Measurements from ENCODE around the gene PVRIG.

PVRIG gene

DNA sequence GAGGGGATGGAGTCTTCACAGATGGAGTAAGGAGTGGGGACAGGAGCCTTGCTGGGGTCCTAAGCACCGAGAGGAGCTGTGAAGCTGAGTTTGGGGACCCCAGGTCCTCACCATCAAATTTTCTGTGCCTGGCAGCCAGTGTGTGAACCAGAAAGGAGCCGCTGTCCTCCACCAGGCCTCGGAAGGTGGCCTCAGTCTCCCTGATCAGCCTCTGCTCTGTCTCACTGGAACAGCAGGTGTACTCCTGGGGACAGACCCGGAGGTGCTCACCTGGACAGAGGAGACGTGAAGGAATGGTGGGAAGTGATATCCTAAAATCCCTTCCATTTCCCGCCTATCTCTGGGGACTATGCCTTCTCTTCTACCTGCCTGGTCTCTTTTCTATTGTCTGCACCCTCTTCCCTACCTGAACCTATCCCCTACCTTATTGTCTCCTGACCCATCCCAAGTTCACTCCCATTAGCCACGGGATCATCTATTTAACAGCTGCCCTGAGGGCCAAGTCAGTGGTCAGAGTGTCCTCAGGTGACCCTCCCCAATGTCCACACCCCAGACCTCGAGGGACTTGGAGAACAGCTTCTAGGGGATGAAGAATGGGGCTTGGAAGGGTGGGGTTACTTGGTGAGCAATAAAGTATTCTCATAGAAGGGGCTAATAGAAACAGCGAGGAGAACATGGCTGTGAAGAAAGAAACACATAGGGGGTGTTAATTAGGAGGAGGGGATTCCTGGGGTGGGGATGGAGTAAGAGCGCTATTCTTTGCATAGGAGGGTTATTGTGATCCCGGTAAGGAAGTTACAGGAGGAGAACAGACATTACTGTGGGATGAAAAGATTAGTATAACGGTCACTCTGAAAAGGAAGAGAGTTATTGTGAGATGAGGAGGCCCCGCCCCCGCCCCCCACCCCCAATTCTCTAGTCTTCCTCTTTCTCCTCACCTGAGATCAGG is 43.4 kb upstream of the PVRIG start:
- TF ChIP-seq, protein P1, sequence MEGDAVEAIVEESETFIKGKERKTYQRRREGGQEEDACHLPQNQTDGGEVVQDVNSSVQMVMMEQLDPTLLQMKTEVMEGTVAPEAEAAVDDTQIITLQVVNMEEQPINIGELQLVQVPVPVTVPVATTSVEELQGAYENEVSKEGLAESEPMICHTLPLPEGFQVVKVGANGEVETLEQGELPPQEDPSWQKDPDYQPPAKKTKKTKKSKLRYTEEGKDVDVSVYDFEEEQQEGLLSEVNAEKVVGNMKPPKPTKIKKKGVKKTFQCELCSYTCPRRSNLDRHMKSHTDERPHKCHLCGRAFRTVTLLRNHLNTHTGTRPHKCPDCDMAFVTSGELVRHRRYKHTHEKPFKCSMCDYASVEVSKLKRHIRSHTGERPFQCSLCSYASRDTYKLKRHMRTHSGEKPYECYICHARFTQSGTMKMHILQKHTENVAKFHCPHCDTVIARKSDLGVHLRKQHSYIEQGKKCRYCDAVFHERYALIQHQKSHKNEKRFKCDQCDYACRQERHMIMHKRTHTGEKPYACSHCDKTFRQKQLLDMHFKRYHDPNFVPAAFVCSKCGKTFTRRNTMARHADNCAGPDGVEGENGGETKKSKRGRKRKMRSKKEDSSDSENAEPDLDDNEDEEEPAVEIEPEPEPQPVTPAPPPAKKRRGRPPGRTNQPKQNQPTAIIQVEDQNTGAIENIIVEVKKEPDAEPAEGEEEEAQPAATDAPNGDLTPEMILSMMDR (IDR thresholded peaks at IDR 0.05) = no peak

DNA sequence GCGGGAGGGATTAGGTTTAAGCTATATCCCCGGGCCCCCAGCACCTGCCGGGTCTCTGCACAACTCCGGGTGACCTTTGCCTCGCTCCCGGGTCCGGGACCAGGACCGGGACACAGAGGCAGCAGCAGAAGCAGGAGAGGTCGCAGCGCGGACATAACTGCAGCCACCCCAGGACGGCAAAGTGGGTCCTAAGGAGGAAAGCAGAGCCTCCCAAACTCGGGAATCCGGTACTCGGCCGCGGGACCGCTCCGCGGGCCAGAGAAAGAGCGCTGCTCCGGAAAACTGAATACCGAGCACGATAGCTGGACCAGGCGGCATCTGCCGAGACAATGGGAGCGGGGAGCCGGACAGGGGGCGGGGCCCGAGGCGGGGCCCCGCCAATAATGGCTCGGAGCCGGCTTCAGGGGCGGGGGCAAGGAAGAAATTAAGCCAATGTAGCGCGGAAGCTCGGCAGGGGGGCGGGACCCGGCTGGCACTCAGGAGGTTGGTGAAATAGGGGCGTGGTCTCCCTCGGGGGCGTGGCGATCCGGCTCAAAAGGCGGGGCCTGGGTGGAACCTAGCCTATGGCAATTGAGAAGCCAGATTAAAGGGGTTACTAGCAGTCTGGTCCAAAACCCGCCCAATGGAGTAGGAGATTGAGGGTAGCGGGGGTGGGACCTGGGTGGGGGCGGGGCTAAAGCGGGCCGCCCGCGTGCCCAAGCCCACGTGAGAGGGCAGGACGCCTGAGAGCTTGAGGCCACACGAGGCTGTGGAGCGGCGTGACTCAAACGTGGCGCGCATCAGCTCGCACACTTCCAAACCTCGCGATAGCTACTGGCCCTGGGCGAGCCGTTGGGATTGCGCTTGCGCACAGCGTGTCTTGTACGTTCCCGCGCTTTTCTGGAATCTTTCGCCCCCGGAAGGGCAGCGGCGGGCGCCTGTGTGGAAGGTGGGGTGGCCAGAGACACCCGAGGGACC is 42.4 kb upstream of the PVRIG start, which contains the start of the genes GPC2 and STAG3:
GPC2 (minus strand) TSS at position 337 of the 957 bp plus-strand sequence; CDS start at position 155, 182 bp downstream.
STAG3 (plus strand) TSS at position 874 of the 957 bp plus-strand sequence. CDS start 2,639 bp downstream, outside the sequence.
- TF ChIP-seq, protein P1 (IDR thresholded peaks at IDR 0.05) = no peak

GRCh38 chr7:100185726-100186125 is 34.0 kb upstream of the PVRIG start:
- TF ChIP-seq, protein P1 (IDR thresholded peaks at IDR 0.05) = no peak

DNA sequence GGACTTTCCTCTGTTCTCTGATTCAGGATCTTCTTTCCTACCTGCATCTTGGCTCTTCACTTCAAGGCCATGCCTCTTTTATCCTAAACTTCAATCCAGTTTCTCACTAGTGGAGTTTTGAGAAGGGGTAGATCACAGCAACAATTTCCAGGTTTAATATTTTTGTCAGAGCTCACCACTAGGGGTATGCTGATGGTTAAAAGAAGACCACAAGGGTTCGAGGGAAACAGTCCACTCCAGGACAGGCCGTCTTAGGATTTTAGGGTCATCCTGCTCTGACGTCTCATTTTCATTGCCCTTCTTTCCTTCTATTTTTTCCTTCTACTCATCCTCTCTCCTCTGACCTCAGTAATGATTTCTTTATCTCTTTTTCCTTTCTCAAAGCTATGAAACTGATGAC is 30.7 kb upstream of the PVRIG start:
- TF ChIP-seq, protein P1 (IDR thresholded peaks at IDR 0.05) = no peak

- TF ChIP-seq, protein P1 (IDR thresholded peaks at IDR 0.05) = peak; percentile 30; the same call in 1 of the 2 replicates
Measured at GRCh38 chr7:100190048-100190711, 29.6 kb upstream of the PVRIG start.

DNA sequence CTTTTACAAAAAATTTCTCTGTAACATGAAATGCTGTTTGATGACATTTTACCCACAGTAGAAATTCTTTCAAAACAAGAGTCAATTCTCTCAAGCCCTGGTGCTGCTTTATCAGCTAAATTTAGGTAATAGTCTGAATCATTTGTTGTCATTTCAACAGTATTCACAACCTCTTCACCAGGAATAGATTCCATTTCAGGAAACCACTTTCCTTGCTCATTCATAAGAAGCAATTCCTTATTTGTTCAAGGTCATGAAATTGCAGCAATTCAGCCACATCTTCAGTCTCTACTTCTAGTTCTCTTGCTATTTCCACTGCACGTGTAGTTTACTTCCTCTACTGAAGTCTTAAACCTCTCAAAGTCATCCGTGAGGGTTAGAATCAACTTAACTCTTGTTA is 28.0 kb upstream of the PVRIG start:
- TF ChIP-seq, protein P1 (IDR thresholded peaks at IDR 0.05) = no peak

GRCh38 chr7:100192969-100193368 is 26.8 kb upstream of the PVRIG start:
- TF ChIP-seq, protein P1 (IDR thresholded peaks at IDR 0.05) = no peak
